ENCODE results near the gene HIPK4. TPM values are rescaled to one million over a fixed set of nuclear protein-coding genes. Genes with fewer than 3 reads are reported as not detected.

The HIPK4 gene
- total RNA-seq, 4 donors from 2014 or later = 0.13 to 0.88 (median 0.51) TPM

DNA sequence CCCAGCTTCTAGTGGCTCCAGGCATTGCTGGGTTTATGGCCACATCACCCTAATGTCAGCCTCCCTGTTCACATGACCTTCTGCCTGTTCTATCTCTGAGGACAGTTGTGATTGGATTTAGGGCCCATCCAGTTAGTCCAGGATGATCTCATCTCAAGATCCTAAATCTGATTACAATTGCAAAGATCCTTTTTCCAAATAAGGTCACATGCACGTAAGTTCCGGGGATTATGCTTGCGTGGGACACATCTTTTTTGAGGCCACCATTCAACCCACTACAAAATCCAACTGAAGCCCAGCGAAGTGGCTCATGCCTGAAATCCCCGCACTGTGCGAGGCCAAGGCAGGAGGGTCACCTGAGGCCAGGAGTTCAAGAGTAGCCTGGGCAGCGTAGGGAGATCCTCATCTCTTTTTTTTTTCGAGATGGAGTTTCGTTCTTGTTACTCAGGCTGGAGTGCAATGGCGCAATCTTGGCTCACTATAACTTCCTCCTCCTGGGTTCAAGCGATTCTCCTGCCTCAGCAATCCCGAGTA, 29.2 kb downstream of the HIPK4 start:
- TF ChIP-seq, protein P1, sequence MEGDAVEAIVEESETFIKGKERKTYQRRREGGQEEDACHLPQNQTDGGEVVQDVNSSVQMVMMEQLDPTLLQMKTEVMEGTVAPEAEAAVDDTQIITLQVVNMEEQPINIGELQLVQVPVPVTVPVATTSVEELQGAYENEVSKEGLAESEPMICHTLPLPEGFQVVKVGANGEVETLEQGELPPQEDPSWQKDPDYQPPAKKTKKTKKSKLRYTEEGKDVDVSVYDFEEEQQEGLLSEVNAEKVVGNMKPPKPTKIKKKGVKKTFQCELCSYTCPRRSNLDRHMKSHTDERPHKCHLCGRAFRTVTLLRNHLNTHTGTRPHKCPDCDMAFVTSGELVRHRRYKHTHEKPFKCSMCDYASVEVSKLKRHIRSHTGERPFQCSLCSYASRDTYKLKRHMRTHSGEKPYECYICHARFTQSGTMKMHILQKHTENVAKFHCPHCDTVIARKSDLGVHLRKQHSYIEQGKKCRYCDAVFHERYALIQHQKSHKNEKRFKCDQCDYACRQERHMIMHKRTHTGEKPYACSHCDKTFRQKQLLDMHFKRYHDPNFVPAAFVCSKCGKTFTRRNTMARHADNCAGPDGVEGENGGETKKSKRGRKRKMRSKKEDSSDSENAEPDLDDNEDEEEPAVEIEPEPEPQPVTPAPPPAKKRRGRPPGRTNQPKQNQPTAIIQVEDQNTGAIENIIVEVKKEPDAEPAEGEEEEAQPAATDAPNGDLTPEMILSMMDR (IDR thresholded peaks at IDR 0.05) = no peak
- TF ChIP-seq POLR2A (IDR thresholded peaks at IDR 0.05) = no peak
- intact Hi-C loops (cut with DNase I; ENCODE audit: low total_unique reads) = no loop called here
- DNase-seq (ENCODE audit: low spot score in 2 of 2) = peak in 1 of 2 donors; percentile 38
- no peak overlapping the region for H3K4me3 ChIP-seq (ENCODE audit: low read depth, poor library complexity, severe bottlenecking)
- 86% methylated on average over 12 of the region's 12 CpGs for WGBS, 2 donors

DNA sequence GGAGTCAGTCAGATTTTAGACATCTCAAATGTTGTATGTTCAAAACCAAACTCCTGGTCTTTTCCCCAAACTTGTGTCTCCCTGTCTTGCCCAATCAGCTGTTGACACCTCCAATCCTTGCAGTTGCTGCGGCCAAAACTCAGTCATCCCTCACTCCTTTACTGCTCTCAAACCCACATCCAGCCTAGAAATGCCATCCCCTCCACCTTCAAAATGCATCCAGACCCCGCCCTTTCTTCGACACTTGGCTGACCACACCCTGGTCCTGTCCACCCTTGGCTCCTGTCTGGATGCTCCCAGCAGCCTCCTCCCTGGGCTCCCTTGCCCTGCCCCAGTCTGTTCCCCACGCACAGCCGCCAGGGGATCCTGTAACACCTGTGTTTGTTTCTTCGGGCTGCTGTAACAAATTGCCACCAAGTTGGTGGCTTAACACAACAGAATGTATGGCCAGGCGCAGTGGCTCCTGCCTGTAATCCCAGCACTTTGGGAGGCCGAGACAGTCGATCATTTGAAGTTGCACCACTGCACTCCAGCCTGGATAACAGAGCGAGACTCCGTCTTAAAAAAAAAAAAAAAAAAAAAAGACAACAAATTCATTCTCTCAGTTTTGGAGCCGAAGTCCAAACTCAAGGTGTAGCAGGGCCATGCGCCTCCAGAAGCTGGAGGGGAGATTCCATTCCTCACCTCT, 29.8 kb downstream of the HIPK4 start:
- WGBS, 2 donors = 86 to 87% methylated on average over 13 of the region's 13 CpGs
- no peak overlapping the region for H3K4me3 ChIP-seq (ENCODE audit: low read depth, poor library complexity, severe bottlenecking)
- DNase-seq (ENCODE audit: low spot score in 2 of 2) = no peak
- no peak for TF ChIP-seq POLR2A (IDR thresholded peaks at IDR 0.05)
- TF ChIP-seq, protein P1 (IDR thresholded peaks at IDR 0.05) = no peak
- intact Hi-C loops (cut with DNase I; ENCODE audit: low total_unique reads) = no loop called here

DNA sequence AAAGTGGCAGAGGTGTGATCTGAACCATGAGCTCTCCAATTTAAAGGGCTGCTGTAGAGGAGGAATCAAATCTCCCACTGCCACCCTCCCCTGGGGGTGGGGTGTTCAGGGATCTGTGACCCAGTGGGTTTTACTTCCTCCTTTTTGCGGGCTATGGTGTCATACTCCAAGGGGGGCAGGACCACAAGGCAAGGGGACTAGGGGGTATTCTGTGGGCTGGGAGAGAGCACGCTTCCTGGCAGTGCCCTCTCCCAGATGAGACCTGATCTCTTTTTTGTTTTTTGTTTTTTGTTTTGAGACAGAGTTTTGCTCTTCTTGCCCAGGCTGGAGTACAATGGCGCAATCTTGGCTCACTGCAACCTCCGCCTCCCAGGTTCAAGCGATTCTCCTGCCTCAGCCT, 31.2 kb downstream of the HIPK4 start:
- WGBS, 2 donors = 84 to 89% methylated on average over 5 of the region's 5 CpGs
- no peak for DNase-seq (ENCODE audit: low spot score in 2 of 2)
- no peak overlapping the region for H3K4me3 ChIP-seq (ENCODE audit: low read depth, poor library complexity, severe bottlenecking)
- intact Hi-C loops (cut with DNase I; ENCODE audit: low total_unique reads) = no loop called here
- no peak for TF ChIP-seq POLR2A (IDR thresholded peaks at IDR 0.05)
- TF ChIP-seq, protein P1 (IDR thresholded peaks at IDR 0.05) = no peak

DNA sequence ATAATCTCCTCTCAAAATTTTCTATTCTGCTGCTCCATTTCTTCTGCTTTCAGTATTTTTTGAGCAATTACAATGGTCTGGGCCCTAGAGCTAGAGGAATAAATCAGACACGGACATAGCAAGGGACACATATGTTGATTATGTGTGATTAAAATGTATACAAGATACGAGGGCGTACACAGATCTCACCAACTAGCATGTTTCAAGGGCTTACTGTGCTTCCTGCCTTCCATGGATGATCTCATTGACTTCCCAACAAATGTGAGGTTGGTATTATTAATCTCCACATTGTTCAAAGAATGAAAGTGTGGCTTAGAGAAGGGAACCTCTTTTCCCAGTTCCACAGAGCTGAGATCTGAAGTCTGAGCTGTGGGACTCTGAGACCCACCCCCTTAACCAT, 32.3 kb downstream of the HIPK4 start:
- H3K4me3 ChIP-seq (ENCODE audit: low read depth, poor library complexity, severe bottlenecking) = no peak overlapping the region
- DNase-seq (ENCODE audit: low spot score in 2 of 2) = no peak
- TF ChIP-seq, protein P1 (IDR thresholded peaks at IDR 0.05) = no peak
- no peak for TF ChIP-seq POLR2A (IDR thresholded peaks at IDR 0.05)
- intact Hi-C loops (cut with DNase I; ENCODE audit: low total_unique reads) = no loop called here
- WGBS, 2 donors = 78 to 79% methylated on average over 3 of the region's 3 CpGs

DNA sequence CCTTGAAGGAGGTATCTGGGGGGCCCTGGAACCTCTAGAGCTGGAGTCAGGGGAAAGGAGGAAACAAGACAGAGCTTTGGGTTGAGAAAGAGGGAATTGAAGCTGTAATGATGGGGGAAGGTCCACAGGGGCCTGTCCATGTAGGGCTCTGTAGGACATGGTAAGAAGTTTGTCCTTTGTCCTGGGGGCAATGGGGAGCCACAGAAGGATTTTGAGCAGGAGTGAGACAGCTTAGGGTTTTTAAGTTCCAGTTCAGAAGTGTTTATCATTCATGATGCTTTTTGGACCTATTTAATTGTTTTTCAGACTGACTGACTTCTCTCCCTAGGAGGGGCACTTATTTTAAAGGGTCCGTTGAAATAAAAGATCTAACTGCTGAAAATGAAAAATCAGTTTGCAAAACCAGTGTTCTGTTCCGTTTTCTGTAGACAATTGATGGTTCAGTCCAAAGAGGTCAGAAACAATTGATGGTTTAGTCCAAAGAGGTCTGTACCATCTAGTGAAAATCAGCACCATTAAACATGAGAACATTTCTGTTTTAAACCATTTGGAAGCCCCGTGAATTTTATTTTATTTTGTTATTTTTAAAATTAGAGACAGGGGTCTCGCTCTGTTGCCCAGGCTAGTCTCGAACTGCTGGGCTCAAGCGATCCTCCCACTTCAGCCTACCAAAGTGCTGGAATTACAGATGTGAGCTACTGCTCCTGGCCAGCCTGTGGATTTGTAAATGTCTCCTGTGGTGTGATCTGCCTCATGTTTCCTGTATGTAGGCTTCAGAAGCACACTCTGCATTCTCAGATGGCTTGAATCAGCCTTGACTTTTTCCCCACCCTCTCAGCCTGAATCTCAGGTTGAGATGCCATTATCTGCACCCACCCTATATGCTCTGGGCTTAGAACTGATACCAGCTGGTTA, 33.0 kb downstream of the HIPK4 start:
- 85 to 89% methylated on average over 6 of the region's 6 CpGs for WGBS, 2 donors
- intact Hi-C loops (cut with DNase I; ENCODE audit: low total_unique reads) = no loop called here
- DNase-seq (ENCODE audit: low spot score in 2 of 2) = no peak
- TF ChIP-seq POLR2A (IDR thresholded peaks at IDR 0.05) = no peak
- TF ChIP-seq, protein P1 (IDR thresholded peaks at IDR 0.05) = no peak
- H3K4me3 ChIP-seq (ENCODE audit: low read depth, poor library complexity, severe bottlenecking) = no peak overlapping the region
